Astrocyte (in vitro differentiated cells and primary cell): ENCODE data around the gene DYRK4. TPM values are rescaled to one million over a fixed set of nuclear protein-coding genes. Genes with fewer than 3 reads are reported as not detected.

ENCODE experiments used
- DNase-seq: peaks from one replicate; pipeline ENCODE4 v3.0.0-alpha.2; 2010; ENCODE audit warnings: low read depth
- FAIRE-seq: peaks from 2 replicates; lab custom pipeline; 2011; peaks lifted over from hg19 to GRCh38; lab: Jason Lieb, UNC
- H2AFZ ChIP-seq: 2 replicates; pipeline ENCODE4 v1.6.0; 2012; ENCODE audit warnings: low read depth, low read length, inconsistent platforms
- H3K27ac ChIP-seq: 2 replicates; pipeline ENCODE4 v1.5.1; 2011; ENCODE audit warnings: low read depth, low read length, inconsistent platforms
- H3K27me3 ChIP-seq: 2 replicates; pipeline ENCODE4 v1.6.0; 2011; ENCODE audit warnings: low read length, inconsistent platforms; ENCODE audit not compliant: insufficient read depth
- H3K36me3 ChIP-seq: 2 replicates; pipeline ENCODE4 v1.5.1; 2011; ENCODE audit warnings: low read length, inconsistent platforms; ENCODE audit not compliant: insufficient read depth
- H3K4me1 ChIP-seq: 2 replicates; pipeline ENCODE4 v1.5.1; 2011; ENCODE audit warnings: low read length, inconsistent platforms; ENCODE audit not compliant: insufficient read depth
- H3K4me2 ChIP-seq: 2 replicates; pipeline ENCODE4 v1.6.0; 2012; ENCODE audit warnings: low read length, inconsistent platforms
- H3K4me3 ChIP-seq: 2 replicates; pipeline ENCODE4 v1.5.1; 2011; ENCODE audit warnings: low read depth, mild to moderate bottlenecking, low read length, inconsistent platforms; ENCODE audit not compliant: insufficient read depth
- H3K79me2 ChIP-seq: 2 replicates; pipeline ENCODE4 v1.6.0; 2012; ENCODE audit warnings: mild to moderate bottlenecking, low read length, inconsistent platforms; ENCODE audit not compliant: insufficient read depth
- H3K9ac ChIP-seq: 2 replicates; pipeline ENCODE4 v1.6.0; 2012; ENCODE audit warnings: mild to moderate bottlenecking, low read length, inconsistent platforms
- H3K9me3 ChIP-seq: 2 replicates; pipeline ENCODE4 v1.5.1; 2012; ENCODE audit warnings: low read depth, mild to moderate bottlenecking, low read length, inconsistent platforms; ENCODE audit not compliant: insufficient read depth
- H4K20me1 ChIP-seq: 2 replicates; pipeline ENCODE4 v1.6.0; 2012; ENCODE audit warnings: low read length, inconsistent platforms; ENCODE audit not compliant: insufficient read depth
- H3K27ac Mint-ChIP-seq: one replicate; pipeline ENCODE4 v1.8.0; 2021; ENCODE audit warnings: mild to moderate bottlenecking, mixed read lengths; ENCODE audit not compliant: unreplicated experiment
- H3K27me3 Mint-ChIP-seq: one replicate; pipeline ENCODE4 v1.8.0; 2021; ENCODE audit warnings: low read depth, mixed read lengths; ENCODE audit not compliant: unreplicated experiment
- H3K36me3 Mint-ChIP-seq: one replicate; pipeline ENCODE4 v1.8.0; 2021; ENCODE audit warnings: low read depth, mixed read lengths; ENCODE audit not compliant: unreplicated experiment
- H3K4me1 Mint-ChIP-seq: one replicate; pipeline ENCODE4 v1.8.0; 2021; ENCODE audit warnings: low read depth, mixed read lengths; ENCODE audit not compliant: unreplicated experiment
- H3K4me3 Mint-ChIP-seq: one replicate; pipeline ENCODE4 v1.8.0; 2021; ENCODE audit warnings: mild to moderate bottlenecking, moderate library complexity, mixed read lengths; ENCODE audit not compliant: unreplicated experiment
- H3K9me3 Mint-ChIP-seq: one replicate; pipeline ENCODE4 v1.8.0; 2021; ENCODE audit warnings: mild to moderate bottlenecking, mixed read lengths; ENCODE audit not compliant: unreplicated experiment
- CTCF ChIP-seq: IDR thresholded peaks from 2 replicates; pipeline ENCODE4 v1.5.1; 2011; ENCODE audit warnings: low read depth, mild to moderate bottlenecking, inconsistent platforms, low read length, moderate library complexity; ENCODE audit not compliant: insufficient read depth
- EZH2 ChIP-seq: IDR thresholded peaks from 2 replicates; pipeline ENCODE4 v1.6.1; 2012; ENCODE audit warnings: mild to moderate bottlenecking, low read length, inconsistent platforms; ENCODE audit not compliant: insufficient read depth
- total RNA-seq: library from RNA; stranded (reverse); gene quantifications from 2 replicates; pipeline ENCODE4 v1.2.1, GENCODE V29; 2021

The DYRK4 gene
- total RNA-seq, 1 donor from 2014 or later, result 33.9 TPM

DNA sequence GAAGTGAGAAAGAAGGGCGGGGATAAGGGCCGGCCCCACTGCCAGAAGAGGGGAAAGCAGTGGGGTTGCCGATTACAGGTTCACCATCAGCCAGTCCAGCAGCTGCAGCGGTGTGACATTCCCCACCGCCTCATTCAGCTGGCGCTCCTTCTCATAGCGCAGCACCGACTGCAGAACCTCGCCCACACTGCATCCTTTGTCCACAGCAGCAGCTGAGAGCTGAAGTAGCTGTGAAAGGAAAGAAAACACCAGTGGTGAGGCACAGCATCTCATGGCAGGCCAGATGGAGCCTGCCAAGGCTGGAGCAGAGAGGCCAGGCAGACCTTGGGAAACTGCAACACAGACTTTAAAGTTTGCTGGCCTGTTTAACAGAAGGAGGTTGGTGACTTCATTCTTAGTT, 53.7 kb downstream of the DYRK4 start:
- no peak overlapping the region for H3K4me2 ChIP-seq
- no peaks in the 10 kb centered on the region for H3K79me2 ChIP-seq
- FAIRE-seq (no peak), DNase-seq (no peak)
- H3K4me1 ChIP-seq, result no peaks in the 10 kb centered on the region
- Mint-ChIP-seq H3K4me3 (no peak overlapping the region), H3K36me3 (peaks cover 8% of the 10 kb centered on the region), H3K4me1 (no peaks in the 10 kb centered on the region), H3K27me3 (no peaks in the 10 kb centered on the region), H3K27ac (no peak overlapping the region), H3K9me3 (no peaks in the 10 kb centered on the region)
- H3K27me3 ChIP-seq, result no peaks in the 10 kb centered on the region
- H3K36me3 ChIP-seq, result peaks cover 10% of the 10 kb centered on the region
- TF ChIP-seq EZH2, result no peak
- no peak for TF ChIP-seq CTCF
- no peak overlapping the region for H3K27ac ChIP-seq
- no peak overlapping the region for H2AFZ ChIP-seq
- H3K4me3 ChIP-seq, result no peak overlapping the region
- H3K9ac ChIP-seq, result no peak overlapping the region
- no peaks in the 10 kb centered on the region for H3K9me3 ChIP-seq
- no peaks in the 10 kb centered on the region for H4K20me1 ChIP-seq

DNA sequence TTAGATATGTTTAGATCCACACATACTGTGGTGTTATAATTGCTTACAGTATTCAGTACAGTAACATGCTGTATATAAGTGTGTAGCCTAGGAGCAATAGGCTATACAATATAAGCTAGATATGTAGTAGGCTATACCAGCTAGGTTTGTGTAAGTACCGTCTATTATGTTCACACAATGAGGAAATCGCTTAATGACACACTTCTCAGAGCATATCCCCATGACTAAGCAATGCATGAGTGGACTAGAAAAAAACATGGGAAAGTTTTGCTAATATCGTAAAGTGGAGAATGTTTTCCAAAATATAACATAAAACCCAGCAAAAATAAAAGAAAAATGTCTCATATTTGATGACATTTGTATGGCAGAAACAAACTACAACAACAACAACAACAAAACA, 59.5 kb downstream of the DYRK4 start:
- Histone ChIP-seq H2AFZ (no peak overlapping the region), H3K27ac (no peak overlapping the region), H3K27me3 (peaks cover 2% of the 10 kb centered on the region), H3K9ac (no peak overlapping the region), H3K36me3 (no peaks in the 10 kb centered on the region), H3K4me2 (no peak overlapping the region), H3K4me3 (no peak overlapping the region), H3K4me1 (no peaks in the 10 kb centered on the region), H3K9me3 (no peaks in the 10 kb centered on the region), H4K20me1 (no peaks in the 10 kb centered on the region), H3K79me2 (no peaks in the 10 kb centered on the region)
- FAIRE-seq (no peak), DNase-seq (no peak)
- no peak overlapping the region for H3K4me3 Mint-ChIP-seq
- no peak for TF ChIP-seq EZH2
- TF ChIP-seq CTCF, result no peak
- H3K27me3 Mint-ChIP-seq, result peaks cover 11% of the 10 kb centered on the region
- H3K27ac Mint-ChIP-seq, result no peak overlapping the region
- H3K9me3 Mint-ChIP-seq, result no peaks in the 10 kb centered on the region
- H3K36me3 Mint-ChIP-seq, result no peaks in the 10 kb centered on the region
- H3K4me1 Mint-ChIP-seq, result no peaks in the 10 kb centered on the region

GRCh38 chr12:4626543-4626942, 64.5 kb downstream of the DYRK4 start:
- no peak overlapping the region for H3K4me3 ChIP-seq
- peaks cover 17% of the 10 kb centered on the region for H3K27me3 Mint-ChIP-seq

More at GRCh38 chr12:4626543-4626942, 64.5 kb downstream of the DYRK4 start:
- H4K20me1 ChIP-seq, result no peaks in the 10 kb centered on the region
- FAIRE-seq (no peak), DNase-seq (no peak)
- H3K36me3 ChIP-seq, result no peaks in the 10 kb centered on the region
- no peak overlapping the region for H3K27ac Mint-ChIP-seq
- TF ChIP-seq CTCF, result no peak
- H3K9me3 ChIP-seq, result no peaks in the 10 kb centered on the region
- peaks cover 9% of the 10 kb centered on the region for H3K9me3 Mint-ChIP-seq
- H3K4me3 Mint-ChIP-seq, result no peak overlapping the region
- no peak overlapping the region for H3K27ac ChIP-seq
- H2AFZ ChIP-seq, result no peak overlapping the region
- H3K4me2 ChIP-seq, result no peak overlapping the region
- H3K9ac ChIP-seq, result no peak overlapping the region
- H3K4me1 ChIP-seq, result no peaks in the 10 kb centered on the region
- H3K79me2 ChIP-seq, result no peaks in the 10 kb centered on the region
- H3K36me3 Mint-ChIP-seq, result no peaks in the 10 kb centered on the region
- peaks cover 6% of the 10 kb centered on the region for H3K27me3 ChIP-seq
- H3K4me1 Mint-ChIP-seq, result no peaks in the 10 kb centered on the region
